GM18508 (cell line): ENCODE data around the gene COL4A2.

Source experiments
- ATAC-seq: cut with Tn5 transposase; IDR thresholded peaks from one replicate; pipeline ENCODE4 v1.9.1; 2021; ENCODE audit warnings: moderate number of reproducible peaks; ENCODE audit not compliant: insufficient read depth, unreplicated experiment

The COL4A2 gene

DNA sequence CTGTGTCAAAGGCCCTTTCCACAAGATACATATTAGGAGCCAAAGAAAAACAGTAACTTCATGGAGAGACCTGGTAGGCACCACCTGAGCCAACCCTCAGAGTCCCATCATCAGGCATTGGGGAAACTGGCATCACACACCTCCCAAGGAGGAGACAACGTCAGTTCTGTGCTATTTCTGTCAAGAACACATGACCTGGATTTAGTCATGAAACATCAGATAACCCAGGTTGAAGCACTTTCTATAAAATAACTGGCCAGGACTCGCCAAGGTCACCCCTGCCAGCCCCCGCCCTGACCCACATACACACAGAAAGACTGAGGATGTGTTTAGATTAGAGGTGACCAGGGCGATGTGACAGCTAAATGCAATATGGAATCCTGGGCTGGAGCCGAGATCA lies 35.8 kb upstream of the COL4A2 start:
- ATAC-seq = no peak

DNA sequence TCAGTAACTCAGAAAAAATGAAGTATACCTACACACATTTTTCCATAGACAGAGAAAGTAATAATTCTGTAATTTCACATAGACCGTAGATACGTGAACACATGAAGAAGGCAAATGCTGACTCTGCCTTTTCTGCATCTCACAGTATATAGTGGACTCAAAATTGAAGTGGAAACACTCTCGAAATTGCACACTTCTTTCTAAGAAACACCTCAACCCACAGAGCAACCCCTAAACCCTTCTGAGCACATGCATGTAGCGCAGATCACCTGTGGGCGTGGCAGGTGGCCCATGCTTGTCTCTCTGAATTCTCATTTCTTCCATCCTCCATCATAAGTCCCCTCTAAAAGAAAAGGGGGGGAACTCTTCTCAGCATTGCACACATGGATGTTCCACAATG lies 34.9 kb upstream of the COL4A2 start:
- no peak for ATAC-seq

DNA sequence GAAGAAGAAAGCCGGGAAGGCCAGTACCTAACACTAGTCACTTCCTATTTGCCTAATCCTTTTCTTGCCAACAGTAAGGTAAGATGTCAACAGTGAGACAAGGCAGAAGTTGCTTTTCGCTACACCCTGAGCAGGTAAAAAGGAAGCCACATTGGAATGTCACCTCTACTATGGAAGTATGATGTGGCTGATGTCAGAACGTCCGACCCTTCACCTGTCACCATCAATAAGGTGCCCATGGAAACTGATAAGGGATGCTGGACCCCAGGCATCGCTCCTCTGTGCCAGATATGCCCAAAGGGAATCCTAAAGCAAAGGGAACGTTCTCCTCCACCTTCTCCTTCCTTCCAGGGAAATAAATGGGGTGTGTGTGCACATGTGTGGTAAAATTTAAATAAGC lies 34.4 kb upstream of the COL4A2 start:
- ATAC-seq = no peak

DNA sequence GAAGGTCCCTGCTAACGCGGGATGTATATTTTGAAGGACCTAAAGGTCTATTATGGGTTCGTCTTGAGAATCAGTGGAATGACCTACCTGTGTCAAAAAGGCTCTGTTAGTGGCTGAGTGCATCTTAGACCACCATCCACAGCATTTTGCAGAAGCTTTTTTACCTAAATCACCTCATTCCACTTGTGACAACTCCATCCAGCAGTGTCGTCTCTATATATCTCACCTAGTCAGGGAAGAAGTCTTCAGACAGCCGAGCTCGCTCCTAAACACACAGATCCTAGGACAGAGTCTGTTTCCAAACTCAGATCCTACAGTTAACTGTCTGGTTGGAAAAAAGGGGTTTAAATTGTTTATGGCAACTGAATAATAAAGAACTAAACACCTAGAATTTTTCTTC lies 33.8 kb upstream of the COL4A2 start:
- ATAC-seq = no peak

DNA sequence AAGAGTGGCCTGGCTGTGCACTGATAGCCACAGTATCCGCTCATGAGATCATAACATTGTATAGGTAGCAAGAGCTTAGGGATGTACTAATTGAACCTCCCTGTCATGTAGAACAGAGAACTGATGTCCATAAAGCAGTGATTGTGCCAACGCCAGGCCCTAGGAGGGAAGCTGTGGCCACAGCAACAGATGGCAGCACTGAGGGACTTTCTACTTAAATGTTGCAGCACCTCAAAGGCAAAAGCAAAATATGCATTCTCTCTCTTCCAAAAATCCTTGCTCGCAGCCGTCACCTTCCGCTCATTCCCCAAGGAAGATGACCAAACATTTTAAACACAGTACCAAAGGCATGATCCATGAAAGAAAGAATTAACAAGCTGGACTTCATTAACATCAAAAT lies 32.4 kb upstream of the COL4A2 start:
- ATAC-seq = no peak

DNA sequence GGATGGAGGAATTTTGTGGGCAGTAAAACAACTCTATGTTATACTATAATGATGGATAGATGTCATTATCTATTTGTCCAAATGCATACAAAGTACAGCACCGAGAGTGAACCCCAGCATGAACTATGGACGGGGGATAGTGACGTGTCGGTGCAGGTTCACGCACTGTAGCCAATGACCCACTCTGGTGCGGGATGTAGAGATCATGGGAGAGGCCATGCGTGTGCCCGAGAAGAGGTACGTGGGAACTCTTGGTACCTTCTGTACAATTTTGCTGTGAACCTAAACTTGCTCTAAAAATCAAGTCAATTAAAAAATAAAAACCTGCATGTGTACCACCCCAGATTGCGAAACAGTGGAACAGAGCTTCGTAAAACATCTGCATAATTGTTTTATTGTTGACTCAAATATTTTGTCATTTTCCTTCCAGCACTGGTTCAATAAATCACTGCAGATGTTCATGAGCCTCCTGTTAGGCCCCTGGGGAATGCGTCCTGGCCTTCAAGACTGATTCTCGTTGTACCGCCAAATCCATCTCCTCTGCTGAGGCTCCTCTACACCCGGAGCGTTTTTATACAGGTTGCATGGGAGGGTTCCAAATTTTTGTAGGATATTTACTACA lies 31.0 kb upstream of the COL4A2 start:
- no peak for ATAC-seq

DNA sequence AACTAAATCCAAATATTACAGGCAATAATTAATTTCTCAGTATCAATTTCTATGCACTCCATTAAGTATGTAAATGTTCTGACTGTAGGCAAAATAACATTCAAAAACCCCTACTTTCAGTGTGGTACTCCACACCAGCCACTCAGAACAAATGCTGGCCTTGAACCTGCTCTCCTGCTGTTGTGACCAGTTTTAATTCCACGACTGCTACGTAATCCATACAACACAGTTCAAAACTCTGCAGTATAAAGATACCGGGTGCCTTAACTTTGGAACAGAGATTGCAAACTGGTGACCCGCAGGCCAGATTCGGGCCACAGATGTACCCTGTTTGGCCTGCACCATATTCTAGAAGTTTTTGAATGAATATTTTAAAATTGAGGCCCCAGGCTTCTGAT lies 30.5 kb upstream of the COL4A2 start:
- ATAC-seq = no peak

DNA sequence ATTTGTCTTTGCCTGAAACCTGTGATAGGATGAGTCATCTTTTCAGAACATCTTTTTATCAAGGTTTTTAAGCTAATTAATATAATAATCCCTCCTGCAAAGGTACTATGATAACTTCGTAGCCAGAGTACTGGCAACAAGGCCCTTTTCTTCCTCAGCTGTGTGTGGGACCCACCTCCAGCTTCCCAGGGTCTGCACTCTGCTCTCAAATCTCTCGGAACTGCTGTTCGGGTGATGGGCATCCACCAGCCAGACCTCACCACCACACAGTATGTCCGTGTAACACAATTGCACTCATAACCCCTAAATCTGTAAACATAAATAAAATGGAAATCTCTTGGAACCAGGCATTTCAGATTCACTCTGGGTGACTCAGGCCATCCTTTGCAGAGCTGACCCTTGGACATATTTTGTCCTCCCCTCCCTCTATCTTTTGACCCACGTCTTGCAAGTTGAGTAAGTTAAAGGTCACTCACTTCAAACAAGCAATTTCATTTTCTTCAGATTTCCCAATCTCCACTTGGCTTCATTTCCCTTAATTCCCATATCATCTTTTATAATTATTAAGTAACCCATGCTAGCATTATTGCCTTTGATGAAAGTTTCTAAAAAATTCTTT lies 29.6 kb upstream of the COL4A2 start:
- ATAC-seq = no peak

DNA sequence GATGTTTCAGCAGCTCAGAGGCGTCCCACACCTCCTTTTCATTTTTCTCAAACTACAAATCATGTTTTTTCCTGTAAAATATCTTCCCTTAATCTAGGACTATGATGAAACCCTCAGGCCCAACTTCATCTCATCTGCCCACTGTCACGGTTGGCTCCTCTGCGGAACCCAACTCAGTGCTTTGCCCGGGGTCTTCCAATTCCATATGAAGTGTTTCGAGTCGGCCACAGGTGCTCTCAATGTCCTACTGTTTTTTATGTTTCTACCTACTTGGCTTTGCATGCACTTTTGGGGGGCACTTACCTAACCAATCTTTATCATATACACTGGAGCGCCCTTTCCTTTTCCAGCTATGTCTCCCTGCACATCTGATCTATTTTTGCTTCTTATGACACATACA lies 28.2 kb upstream of the COL4A2 start:
- no peak for ATAC-seq

DNA sequence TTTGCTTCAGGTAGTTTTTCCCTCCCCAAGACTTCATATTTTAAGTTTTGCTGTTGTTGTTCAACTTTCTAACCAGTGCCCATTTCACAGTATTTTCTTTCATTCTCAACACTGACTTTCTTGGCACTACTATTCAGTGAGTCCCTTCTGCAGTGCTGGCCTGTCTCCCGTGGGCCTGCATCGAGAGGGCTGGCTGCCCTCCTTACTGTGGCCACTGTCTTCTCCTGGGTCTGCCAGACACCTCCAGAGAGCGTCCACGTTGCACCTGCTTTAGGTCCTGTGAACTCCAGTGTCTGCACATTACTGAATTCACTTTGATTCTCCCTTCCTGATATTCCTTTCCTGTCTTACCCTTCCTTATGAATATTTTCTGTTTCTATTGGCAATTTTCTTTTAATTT lies 27.4 kb upstream of the COL4A2 start:
- ATAC-seq = no peak

DNA sequence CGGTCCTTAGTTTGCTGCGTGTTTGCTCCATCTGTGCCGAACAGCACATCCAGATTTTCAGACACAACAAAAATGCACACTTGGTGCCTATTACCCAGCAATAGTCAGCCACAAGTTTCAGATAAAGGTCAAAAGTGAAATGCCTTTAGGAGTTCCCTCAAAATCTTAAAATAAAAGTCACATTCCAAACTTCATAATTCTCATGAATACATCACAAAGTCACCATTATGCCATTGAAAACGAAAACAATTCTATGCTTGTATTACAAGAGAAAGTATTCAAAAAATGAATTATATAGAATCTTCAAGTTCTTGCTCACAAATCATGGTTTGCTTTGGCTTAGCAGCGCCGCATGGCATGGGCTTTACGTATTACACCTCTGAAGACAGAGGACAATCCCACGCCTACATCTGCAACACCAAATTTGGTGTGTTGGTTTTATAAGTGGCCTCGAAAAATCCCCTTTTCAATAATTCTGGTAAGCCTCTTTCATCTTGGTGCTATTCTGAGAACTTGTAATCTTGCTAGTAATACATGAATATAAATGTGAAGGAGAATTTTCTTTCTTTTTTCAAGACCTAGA lies 26.8 kb upstream of the COL4A2 start:
- ATAC-seq = no peak

DNA sequence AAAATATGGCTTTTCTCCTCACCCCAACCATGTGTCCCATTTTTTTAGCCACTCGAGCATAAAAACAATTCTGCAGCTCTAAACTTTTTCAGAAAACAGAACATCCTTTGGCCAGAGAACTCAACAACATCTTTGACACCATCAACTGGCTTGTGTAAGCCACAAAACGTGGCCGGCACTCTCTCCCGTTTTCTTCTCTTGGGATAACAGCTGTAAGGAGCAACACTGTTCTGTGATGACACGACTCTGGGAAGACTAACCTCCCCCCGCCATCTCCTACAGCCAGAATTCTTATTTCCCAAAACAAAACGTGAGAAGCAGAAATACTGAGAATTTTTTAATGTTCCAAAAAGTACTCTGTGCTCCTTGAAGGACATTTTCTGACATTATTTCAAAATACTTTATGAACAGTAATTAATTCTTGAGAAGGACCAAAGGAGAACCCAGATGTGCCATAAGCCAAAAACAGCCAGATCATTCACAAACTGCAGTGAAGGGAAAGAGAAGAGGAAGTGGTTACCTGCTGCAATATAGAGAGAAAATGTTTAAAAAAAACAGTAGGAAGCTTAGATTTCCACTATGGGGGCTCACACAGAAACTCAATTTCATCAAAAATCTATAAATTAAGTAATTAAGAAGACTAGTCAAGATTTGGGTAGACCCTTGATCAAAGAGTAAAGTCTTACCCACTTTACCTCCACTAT lies 25.9 kb upstream of the COL4A2 start:
- ATAC-seq = no peak

DNA sequence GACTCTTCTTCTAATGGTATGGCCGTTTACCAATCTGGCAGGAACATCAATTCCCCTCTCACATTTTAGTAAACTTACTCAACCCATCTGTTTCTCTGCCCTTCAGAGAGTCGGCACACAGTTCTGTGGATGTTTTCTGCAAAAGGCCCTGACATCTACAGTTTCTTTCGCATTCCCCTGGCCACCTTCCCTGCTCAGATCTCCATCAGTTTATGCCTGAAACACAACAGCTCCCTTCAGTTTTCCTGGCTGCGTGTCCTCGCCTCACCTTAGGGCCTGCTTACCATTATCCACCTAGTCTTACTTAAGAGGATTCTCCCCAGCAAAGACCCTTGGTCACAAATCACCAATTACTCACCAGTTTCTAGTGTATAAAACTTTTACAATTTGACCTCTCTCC lies 25.3 kb upstream of the COL4A2 start:
- ATAC-seq = no peak

DNA sequence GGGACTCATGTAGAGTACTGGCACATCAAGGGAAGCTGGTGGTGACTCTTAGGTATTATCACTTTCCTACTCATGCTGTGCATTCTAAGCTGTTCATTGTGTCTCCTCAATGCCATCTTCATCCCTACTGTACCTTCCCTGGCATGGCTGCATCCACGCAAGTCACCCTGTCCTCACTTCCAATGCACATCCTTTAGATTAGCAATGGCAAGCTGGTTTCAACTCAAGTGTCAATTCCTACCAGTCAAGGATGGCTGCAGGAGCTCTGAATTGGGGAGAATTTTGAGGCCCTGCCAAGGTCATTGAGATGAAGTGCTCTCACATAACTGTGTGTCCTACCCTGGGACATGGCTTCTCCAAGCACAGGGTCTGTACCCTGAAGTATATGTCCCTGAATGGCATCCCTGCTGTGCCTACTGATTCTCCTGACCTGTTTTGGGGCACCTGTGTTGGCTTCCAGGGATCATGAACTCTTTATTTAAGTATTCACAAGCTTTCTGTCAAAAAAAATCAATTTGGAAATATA lies 24.7 kb upstream of the COL4A2 start:
- ATAC-seq = no peak

DNA sequence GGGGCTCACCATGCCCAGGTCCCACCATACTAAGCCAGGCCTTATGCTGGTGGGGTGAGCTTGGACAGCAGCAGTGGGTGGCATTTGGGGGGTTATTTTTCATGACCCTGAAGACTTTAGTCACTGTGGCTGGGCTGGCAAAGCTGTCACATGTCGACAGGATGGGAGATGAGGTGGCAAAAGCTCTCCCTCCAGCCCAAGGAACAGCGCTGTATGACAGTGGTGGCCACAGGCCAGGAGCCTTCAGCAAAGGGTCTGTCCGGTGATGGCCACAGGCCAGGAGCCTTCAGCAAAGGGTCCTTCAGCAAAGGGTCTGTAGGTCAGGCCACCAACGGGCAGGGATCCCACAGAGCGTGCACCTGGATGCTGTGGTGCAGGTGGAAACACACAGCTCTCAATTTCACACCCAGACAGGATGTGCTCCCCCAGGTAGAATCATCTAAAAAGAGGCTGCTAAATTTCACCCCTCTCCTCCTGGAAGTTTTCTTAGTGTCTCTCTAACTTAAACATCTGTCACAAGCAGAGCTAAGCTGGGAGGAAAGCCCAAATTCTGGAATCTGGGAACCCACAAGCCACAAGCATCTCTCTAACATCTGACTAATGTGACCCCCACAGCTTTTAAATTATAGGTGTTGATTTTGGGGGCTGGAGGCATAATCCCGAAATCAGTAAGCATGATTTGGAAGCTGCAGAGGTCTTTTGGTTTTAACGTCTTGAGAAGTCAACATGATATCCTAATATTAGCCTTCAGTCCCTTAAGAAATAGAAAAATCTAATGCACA lies 23.2 kb upstream of the COL4A2 start:
- ATAC-seq = no peak

DNA sequence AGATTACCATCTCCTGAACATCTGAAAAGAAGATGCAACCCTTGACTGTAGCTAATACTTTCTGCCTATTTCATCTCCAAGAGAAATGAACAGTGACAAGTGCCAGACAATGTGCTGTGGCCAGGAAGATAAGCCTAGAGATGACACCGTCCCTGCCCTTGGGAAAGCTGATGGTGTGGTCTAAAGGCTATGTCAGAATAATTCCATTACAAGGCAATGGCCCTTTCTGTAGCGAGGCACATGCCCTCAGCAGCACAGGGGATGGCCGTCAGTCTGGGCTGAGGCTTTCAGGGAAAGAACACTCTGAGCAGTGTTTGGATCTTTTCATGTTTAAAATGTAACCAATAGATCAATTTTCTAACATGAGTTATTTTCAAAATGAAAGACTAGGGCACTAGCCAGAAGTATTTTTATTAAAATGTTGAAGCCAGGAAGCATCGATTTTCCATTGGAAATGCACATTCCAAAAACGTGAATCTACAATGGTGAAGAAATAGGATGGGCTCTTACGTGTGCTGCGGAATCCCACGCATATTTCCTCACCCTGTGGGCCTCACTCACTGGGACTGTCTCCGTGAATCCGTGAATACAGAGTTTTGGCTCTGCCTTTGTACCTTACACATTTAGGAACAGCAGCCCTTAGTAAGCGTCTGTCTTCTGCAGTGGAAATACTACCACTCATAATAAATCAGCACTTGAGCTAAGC lies 22.2 kb upstream of the COL4A2 start:
- ATAC-seq = no peak

DNA sequence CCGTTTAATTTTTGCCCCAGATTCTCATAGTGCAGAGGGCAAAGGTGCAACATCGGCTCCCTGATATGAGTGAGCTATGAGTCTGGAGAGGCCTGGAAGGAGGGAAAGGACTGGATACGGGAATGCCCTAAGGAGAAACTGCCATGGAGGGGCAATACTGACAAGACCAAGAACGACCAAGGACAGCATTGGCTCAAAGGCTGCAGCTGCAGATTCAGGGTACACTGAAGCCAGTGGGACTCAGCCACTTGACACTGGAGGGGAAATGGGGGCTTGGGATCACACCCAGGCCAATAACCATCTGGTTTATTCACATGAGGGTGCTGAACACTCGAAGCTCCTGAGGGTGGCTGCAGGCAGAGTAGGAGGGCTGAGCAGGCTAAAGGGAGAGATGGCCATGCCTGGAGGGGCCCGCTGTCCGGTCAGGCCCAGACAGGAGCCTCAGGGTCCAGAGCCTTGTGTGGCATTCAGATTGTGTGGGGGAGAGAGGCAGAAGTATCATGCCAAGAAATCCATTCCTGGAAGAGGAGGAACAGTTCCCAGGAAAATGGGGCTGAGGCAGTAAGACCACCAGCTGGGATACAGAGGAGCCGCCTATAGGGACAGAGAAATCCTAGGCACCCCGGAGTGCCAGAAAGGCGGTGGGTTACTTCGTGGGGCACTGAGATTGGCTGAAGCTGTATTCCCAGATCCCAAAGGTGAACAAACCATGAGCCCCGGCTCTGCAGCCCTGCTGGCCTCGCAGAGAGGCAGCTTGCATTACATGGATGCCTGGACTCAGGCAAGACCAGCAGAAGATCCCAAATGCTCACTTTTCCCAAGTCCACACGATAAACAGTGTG lies 20.9 kb upstream of the COL4A2 start:
- ATAC-seq = no peak

DNA sequence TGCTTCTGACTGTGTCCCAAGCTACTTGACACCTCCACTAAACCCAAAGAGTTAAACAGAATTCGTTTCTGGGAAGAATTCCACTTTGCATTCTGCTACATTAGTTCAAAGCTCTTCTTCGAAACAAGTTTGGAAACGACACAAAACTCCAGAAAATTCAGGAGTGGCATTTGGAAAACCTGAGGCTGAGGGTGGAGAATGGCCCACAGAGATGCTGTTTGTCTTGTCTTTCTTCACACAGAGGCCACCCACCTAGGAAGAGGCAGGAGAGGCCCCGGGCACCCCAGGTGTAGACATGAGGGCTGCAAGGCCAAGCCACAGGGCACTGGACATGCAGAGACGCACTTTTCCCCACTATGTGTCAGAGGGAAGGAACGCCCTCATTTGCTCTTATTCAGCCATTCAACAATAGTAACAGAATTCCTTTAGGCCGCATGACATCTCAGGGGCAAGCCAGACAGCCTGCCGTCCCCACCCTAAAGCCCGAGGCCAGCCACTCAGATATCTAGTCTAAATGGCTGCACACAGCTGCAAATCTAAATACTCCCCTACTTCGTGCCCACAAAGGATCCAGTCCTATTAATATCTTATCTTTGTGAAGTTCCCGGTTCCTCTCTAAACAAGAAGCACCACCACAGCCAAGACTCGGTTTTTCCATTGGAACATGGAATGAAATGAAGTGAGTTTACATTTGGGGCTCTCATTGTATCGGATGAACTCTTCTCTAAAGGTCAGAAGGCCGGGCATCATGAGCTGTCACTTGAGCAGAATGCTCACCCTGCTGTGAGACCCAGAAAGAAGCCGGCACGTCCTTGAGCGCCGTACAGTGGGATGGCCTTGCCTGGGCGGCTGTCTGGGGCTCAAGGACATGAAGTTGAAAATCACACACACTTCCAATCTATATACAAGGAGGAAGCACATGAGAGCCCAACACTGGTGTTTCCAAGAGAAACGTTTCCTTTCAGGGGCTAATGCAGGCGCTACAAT lies 20.0 kb upstream of the COL4A2 start:
- ATAC-seq = no peak
